ENCODE data around the gene ZER1.

Gene ZER1

DNA sequence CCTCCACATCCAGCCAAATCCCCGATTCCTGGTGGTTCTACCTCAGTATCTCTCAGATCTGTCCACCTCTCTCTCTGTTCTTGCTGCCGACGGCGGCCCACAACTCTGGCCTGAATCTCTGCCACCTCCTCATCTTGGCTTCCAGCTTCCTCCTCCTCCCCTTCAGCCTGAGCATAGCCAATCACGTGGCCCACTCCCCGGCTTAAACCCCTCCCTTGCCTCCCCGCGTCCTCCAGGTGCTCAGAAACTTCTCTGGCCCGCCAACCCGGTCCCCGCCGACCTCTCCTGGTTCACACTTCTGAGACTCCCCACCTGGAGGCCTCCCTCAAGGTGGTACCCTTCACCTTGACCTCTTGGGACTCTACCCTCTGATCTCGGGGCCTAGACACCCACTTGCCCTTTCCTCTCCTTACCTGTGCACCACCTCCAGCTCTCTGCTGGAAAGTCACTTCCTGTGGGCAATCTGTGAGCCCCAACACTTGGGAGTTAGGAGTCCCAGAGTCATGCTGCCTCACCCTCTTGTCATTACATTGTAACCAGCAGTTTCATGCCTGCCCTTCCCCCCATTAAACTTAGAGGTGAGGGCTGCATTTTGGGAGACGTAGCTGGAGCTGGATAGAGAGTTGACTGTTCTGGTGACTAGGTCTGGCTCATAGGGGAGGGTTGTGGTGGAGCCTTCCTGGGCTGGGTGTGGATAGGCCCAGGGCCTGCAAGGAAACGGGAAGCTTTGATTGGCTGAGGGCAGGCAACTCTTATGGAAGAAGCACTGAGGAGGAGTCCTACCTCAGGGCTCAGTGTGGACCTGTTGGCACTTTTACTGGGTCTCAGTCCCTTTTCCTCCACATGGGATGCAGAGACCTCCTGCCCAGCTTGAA, 87.2 kb downstream of the ZER1 start:
- TF ChIP-seq ZC3H10 (CRISPR knock-in tag; IDR thresholded peaks at IDR 0.05) = no peak
- TF ChIP-seq BACH2 (CRISPR knock-in tag; IDR thresholded peaks at IDR 0.05; ENCODE audit: borderline replicate concordance) = no peak
- TF ChIP-seq TOX (CRISPR knock-in tag; IDR thresholded peaks at IDR 0.05; ENCODE audit: borderline replicate concordance) = no peak
- no peak for TF ChIP-seq RARB (CRISPR knock-in tag; IDR thresholded peaks at IDR 0.05)
- TF ChIP-seq PATZ1 (CRISPR knock-in tag; IDR thresholded peaks at IDR 0.05; ENCODE audit: borderline replicate concordance) = no peak
- no peak for TF ChIP-seq ARNTL (CRISPR knock-in tag; IDR thresholded peaks at IDR 0.05; ENCODE audit: borderline replicate concordance, low read depth)
- no peak for TF ChIP-seq SNAI2 (CRISPR knock-in tag; IDR thresholded peaks at IDR 0.05)
- TF ChIP-seq, protein P1, sequence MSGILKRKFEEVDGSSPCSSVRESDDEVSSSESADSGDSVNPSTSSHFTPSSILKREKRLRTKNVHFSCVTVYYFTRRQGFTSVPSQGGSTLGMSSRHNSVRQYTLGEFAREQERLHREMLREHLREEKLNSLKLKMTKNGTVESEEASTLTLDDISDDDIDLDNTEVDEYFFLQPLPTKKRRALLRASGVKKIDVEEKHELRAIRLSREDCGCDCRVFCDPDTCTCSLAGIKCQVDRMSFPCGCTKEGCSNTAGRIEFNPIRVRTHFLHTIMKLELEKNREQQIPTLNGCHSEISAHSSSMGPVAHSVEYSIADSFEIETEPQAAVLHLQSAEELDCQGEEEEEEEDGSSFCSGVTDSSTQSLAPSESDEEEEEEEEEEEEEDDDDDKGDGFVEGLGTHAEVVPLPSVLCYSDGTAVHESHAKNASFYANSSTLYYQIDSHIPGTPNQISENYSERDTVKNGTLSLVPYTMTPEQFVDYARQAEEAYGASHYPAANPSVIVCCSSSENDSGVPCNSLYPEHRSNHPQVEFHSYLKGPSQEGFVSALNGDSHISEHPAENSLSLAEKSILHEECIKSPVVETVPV (CRISPR knock-in tag; IDR thresholded peaks at IDR 0.05) = no peak
- TF ChIP-seq ZNF8 (CRISPR knock-in tag; IDR thresholded peaks at IDR 0.05) = no peak
- TF ChIP-seq ISL1 (CRISPR knock-in tag; IDR thresholded peaks at IDR 0.05) = no peak
- TF ChIP-seq CSDC2 (CRISPR knock-in tag; IDR thresholded peaks at IDR 0.05) = no peak
- TF ChIP-seq GLIS3 (CRISPR knock-in tag; IDR thresholded peaks at IDR 0.05) = no peak
- no peak for TF ChIP-seq OSR1 (CRISPR knock-in tag; IDR thresholded peaks at IDR 0.05)
- TF ChIP-seq TCF4 (CRISPR knock-in tag; IDR thresholded peaks at IDR 0.05; ENCODE audit: borderline replicate concordance) = no peak
- TF ChIP-seq PPARA (CRISPR knock-in tag; IDR thresholded peaks at IDR 0.05; ENCODE audit: borderline replicate concordance) = no peak
- no peak for TF ChIP-seq ZNF565 (CRISPR knock-in tag; conservative IDR thresholded peaks at IDR 0.05; ENCODE audit: low read depth)
- ATAC-seq = no peak

- no peak for TF ChIP-seq ARNTL (CRISPR knock-in tag; IDR thresholded peaks at IDR 0.05; ENCODE audit: borderline replicate concordance, low read depth)
- no peak for TF ChIP-seq PPARA (CRISPR knock-in tag; IDR thresholded peaks at IDR 0.05; ENCODE audit: borderline replicate concordance)
- TF ChIP-seq ZFP30 (CRISPR knock-in tag; IDR thresholded peaks at IDR 0.05) = no peak
- TF ChIP-seq TOX (CRISPR knock-in tag; IDR thresholded peaks at IDR 0.05; ENCODE audit: borderline replicate concordance) = no peak
- TF ChIP-seq ZNF8 (CRISPR knock-in tag; IDR thresholded peaks at IDR 0.05) = no peak
- TF ChIP-seq CSDC2 (CRISPR knock-in tag; IDR thresholded peaks at IDR 0.05) = no peak
- no peak for TF ChIP-seq PATZ1 (CRISPR knock-in tag; IDR thresholded peaks at IDR 0.05; ENCODE audit: borderline replicate concordance)
- no peak for TF ChIP-seq RARB (CRISPR knock-in tag; IDR thresholded peaks at IDR 0.05)
- TF ChIP-seq TCF4 (CRISPR knock-in tag; IDR thresholded peaks at IDR 0.05; ENCODE audit: borderline replicate concordance) = no peak
- TF ChIP-seq ESRRG (CRISPR knock-in tag; IDR thresholded peaks at IDR 0.05) = no peak
- no peak for TF ChIP-seq CREB5 (CRISPR knock-in tag; IDR thresholded peaks at IDR 0.05; ENCODE audit: low read depth)
- no peak for TF ChIP-seq GLIS3 (CRISPR knock-in tag; IDR thresholded peaks at IDR 0.05)
- TF ChIP-seq ZFP3 (CRISPR knock-in tag; IDR thresholded peaks at IDR 0.05) = no peak
- no peak for TF ChIP-seq BACH2 (CRISPR knock-in tag; IDR thresholded peaks at IDR 0.05; ENCODE audit: borderline replicate concordance)
- no peak for TF ChIP-seq TSHZ2 (CRISPR knock-in tag; IDR thresholded peaks at IDR 0.05)
- no peak for TF ChIP-seq ISL1 (CRISPR knock-in tag; IDR thresholded peaks at IDR 0.05)
- TF ChIP-seq ZNF70 (CRISPR knock-in tag; IDR thresholded peaks at IDR 0.05) = no peak
- no peak for TF ChIP-seq POU6F1 (CRISPR knock-in tag; IDR thresholded peaks at IDR 0.05; ENCODE audit: borderline replicate concordance, low read depth)
- no peak for TF ChIP-seq SNAI2 (CRISPR knock-in tag; IDR thresholded peaks at IDR 0.05)
- TF ChIP-seq, protein P1 (CRISPR knock-in tag; IDR thresholded peaks at IDR 0.05) = no peak
- no peak for ATAC-seq
Measured at GRCh38 chr9:128684065-128684324, 87.7 kb downstream of the ZER1 start.
